Measurements from ENCODE around the gene TAS2R20. TPM values are rescaled to one million over a fixed set of nuclear protein-coding genes. Genes with fewer than 3 reads are reported as not detected.

The TAS2R20 gene
- total and polyA plus RNA-seq, 2 of the 8 experiments (the other 6 are each of a cell fraction or from before 2014, with no cell fraction given), result 0.57 to 0.71 TPM

GRCh38 chr12:11040162-11040561 lies 42.1 kb upstream of the TAS2R20 start:
- Histone ChIP-seq H4K91ac (replicated peaks; ENCODE audit: insufficient read length, low read length) (no peak overlapping the region), H3K56ac (replicated peaks; ENCODE audit: insufficient read length, low read depth, low read length) (no peak overlapping the region), H3K4me3 (ENCODE audit: extremely low read depth in 1 of 4, insufficient read depth in 2 of 4, low read depth in 3 of 4, low read length in 4 of 4) (no peak overlapping the region), H2AFZ (ENCODE audit: low read length) (no peak overlapping the region), H3K18ac (ENCODE audit: extremely low read depth, low read length) (no peak overlapping the region), H3K27ac (ENCODE audit: low read depth, low read length) (no peak overlapping the region), H3K9me3 (ENCODE audit: insufficient read depth in 2 of 2, low read depth in 1 of 2, low read length in 1 of 2) (no peaks in the 10 kb centered on the region), H3K4me1 (replicated peaks in 1 of 4; ENCODE audit: control insufficient read depth in 3 of 4, insufficient read depth in 4 of 4, low read length in 3 of 4) (no peaks in the 10 kb centered on the region), H3K27me3 (replicated peaks in 1 of 4; ENCODE audit: control insufficient read depth in 3 of 4, extremely low read depth in 1 of 4, insufficient read depth in 3 of 4, low read length in 3 of 4) (no peaks in the 10 kb centered on the region), H2BK20ac (ENCODE audit: low read length) (no peak overlapping the region), H3K4me2 (ENCODE audit: insufficient read depth in 1 of 2, low read depth in 2 of 2, low read length in 2 of 2) (no peak overlapping the region), H2BK120ac (replicated peaks; ENCODE audit: low read depth, low read length) (no peak overlapping the region), H3K79me1 (ENCODE audit: low read depth, low read length) (no peaks in the 10 kb centered on the region; the same call in 1 of the 2 replicates), H4K5ac (ENCODE audit: insufficient read length, low read depth, low read length) (no peak overlapping the region), H3K23me2 (ENCODE audit: low read depth, low read length) (no peaks in the 10 kb centered on the region), H3K14ac (ENCODE audit: insufficient read length) (no peak overlapping the region), H3K9ac (replicated peaks in 1 of 4; ENCODE audit: extremely low read depth in 1 of 4, low read depth in 3 of 4, low read length in 3 of 4) (no peak overlapping the region), H4K8ac (ENCODE audit: extremely low read depth, insufficient read depth, low read length) (no peak overlapping the region), H3K79me2 (ENCODE audit: control insufficient read depth in 1 of 2, insufficient read depth in 2 of 2, low read length in 2 of 2) (no peaks in the 10 kb centered on the region; a peak in 2 of 4 replicates), H2BK15ac (ENCODE audit: low read length) (no peak overlapping the region), H3K23ac (ENCODE audit: insufficient read length) (no peak overlapping the region), H2BK12ac (ENCODE audit: low read depth, low read length) (no peak overlapping the region), H3K36me3 (ENCODE audit: control insufficient read depth in 2 of 4, insufficient read depth in 4 of 4, low read length in 3 of 4) (no peaks in the 10 kb centered on the region; a peak in 1 of 8 replicates), H2BK5ac (ENCODE audit: low read depth, low read length) (no peak overlapping the region), H3K4ac (replicated peaks; ENCODE audit: insufficient read length, low read depth, low read length) (no peak overlapping the region), H2AK5ac (ENCODE audit: low read depth, low read length) (no peak overlapping the region), H4K20me1 (replicated peaks in 1 of 2; ENCODE audit: control insufficient read depth in 1 of 2, insufficient read depth in 2 of 2, low read length in 2 of 2) (no peaks in the 10 kb centered on the region)
- TF ChIP-seq TAF7 (optimal IDR thresholded peaks at IDR 0.05; ENCODE audit: borderline replicate concordance, low read depth, low read length), result no peak
- TF ChIP-seq GABPA (IDR thresholded peaks at IDR 0.05; ENCODE audit: borderline replicate concordance, insufficient read depth, low read length), result no peak
- ChIA-PET CTCF (ENCODE audit: partially characterized antibody) (interaction anchor here (0.9 to 2.5 kb wide), 2 partner anchors 14 to 882 kb away, joined by 3 to 8 read pairs; no protein-coding TSS in a partner anchor), POLR2A (ENCODE audit: partially characterized antibody) (no interaction called here)
- DNase-seq (ENCODE audit: low read depth in 1 of 2, low spot score in 2 of 2) (no peak), FAIRE-seq (no peak)
- 96% methylated on average over 1 of the region's 1 CpG; no CpG with 5 or more reads in 1 of the 2 experiments for WGBS, 2 experiments (ENCODE audit: extremely low coverage in 1 of 2, insufficient coverage in 1 of 2, insufficient read length in 1 of 2, insufficient replicate concordance in 2 of 2, low coverage in 1 of 2, low lambda C conversion rate in 2 of 2, missing lambda C conversion rate in 1 of 2)

Measured in H1 (cell line).